ENCODE measurements around the gene SNRPD2. TPM values are rescaled to one million over a fixed set of nuclear protein-coding genes. Genes with fewer than 3 reads are reported as not detected.

Gene SNRPD2
- total RNA-seq = 409 and 447 TPM in 2 replicates

GRCh38 chr19:45691516-45692186 lies at the start of gene SNRPD2:
Gene SNRPD2, minus strand, starts transcription at chr19:45691953. Its CDS starts 65 bp downstream, at chr19:45691888.

GRCh38 chr19:45733160-45733810 lies 41.5 kb upstream of the SNRPD2 start, which contains the start of gene MEIOSIN:
Gene MEIOSIN, plus strand, starts transcription at chr19:45733439. Its CDS starts 1,938 bp downstream, at chr19:45735377.

DNA sequence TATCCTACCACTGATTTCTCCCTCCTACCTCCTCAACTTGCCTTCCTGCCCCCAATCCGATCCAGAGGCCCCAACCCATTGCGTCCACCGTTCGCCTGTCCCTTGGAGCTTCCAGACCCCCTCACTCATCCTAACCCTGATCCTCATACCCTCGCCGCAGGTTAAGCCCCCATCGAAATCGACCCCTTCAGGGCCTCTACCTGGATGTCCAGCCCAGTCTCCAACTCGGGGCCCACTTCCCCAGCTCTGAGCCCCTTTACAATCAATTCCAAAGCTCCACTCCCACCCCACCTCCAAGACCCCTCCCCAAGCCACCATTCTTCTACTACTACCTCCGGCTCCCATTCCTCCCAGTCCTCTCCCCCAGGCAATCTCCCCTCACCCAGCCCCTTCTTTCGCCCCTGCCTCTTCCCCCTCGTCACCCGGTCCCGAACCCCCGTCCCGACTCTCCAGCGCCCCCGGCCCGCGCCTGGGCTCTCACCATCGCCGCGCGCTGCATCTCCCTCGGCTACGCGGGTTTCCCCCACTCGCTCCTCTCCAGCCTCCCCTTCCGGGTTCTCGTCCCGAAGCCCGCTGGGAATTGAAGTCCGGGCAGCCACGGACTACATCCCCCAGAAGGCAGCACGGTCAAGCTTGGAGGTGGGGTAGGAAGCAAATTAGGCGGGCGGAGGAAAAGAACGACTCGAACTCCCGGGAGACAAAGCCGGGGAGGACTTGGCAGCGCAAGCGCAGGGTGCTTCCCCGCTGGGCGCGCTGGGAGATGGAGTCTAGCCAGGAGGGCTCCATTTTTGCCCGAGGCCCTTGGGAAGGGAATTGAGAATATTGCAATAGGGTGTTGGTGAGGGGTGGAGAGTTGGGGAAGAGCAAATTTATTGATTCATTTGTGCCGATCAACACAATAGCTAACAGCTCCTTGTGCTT lies 38.9 kb upstream of the SNRPD2 start, which contains the start of gene FBXO46:
Gene FBXO46 (minus strand): TSS at position 529 of the 921 bp plus-strand sequence. CDS start 17,401 bp downstream, outside the sequence.

DNA sequence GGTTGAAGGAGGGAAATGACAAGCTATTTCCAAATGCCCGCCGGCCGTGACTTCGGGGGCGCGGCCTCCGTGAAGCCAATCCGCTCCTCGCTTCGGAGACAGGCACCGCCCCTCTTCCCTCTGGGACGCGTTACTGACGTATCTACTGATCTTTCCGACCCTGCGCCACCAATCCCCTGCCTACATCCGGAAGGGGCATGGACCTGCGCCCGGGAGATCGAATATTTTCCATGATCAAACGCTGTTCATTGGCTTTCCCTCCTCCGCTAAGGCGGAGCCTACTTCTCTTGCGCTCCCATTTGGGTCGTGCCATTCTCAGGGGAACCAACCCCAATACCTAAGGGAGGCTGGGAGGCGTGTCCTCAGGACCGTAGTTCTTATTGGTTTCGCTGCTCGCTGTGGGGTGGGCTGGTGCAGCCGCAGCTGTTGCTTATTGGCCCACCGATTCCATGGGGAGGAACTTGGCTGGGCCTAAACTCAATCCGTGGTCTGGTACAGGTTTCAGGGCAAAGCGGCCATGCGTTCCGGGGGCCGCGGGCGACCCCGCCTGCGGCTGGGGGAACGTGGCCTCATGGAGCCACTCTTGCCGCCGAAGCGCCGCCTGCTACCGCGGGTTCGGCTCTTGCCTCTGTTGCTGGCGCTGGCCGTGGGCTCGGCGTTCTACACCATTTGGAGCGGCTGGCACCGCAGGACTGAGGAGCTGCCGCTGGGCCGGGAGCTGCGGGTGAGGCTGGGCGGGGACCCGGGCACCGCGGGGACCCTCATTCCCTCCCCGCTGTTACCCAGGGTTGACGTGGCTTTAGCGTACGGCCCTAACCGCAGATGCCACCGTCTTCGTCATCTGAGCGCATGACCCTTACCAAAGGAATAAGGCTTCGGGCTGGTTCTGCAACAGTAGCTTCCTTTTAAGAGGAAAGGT lies 693 bp upstream of the SNRPD2 start, which contains the start of gene QPCTL:
Gene QPCTL (plus strand): TSS at position 480 of the 919 bp plus-strand sequence. CDS start 38 bp downstream, at position 518.

DNA sequence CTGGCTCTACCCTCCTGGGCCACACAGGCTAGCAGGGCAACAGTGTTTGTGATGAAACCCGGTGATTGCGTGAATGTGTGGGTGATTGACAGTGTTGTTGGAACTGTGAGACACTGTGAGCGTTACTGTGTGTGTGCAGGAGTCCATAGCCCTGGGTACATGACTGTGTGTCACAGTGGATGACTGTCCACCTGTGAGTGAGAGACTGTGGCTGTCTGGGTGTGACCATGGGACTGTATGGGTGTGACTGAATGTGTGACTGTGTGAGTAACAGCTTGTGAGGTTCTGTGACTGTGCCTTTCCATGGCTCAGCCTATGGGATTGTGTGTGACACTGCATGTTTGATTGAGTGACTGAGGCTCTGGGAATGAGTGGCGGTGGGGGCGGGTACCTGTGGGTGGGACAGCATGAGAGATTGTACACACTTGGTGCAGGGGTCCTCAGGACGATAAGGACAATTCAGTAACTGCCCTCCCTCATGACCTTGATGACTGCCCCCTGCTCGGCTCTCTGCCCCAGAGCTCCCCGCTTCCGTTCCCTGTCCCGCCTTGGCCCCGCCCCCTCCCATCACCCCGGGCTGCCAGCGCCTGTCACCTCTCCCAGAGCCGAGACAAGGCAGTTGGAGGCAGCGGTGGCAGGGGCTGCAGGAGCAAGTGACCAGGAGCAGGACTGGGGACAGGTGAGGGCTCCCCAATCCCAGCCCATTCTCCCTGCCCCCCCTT lies 24.0 kb downstream of the SNRPD2 start, which contains the start of gene GIPR:
Gene GIPR (plus strand): TSS at position 602 of the 722 bp plus-strand sequence. CDS start 1,300 bp downstream, outside the sequence.

DNA sequence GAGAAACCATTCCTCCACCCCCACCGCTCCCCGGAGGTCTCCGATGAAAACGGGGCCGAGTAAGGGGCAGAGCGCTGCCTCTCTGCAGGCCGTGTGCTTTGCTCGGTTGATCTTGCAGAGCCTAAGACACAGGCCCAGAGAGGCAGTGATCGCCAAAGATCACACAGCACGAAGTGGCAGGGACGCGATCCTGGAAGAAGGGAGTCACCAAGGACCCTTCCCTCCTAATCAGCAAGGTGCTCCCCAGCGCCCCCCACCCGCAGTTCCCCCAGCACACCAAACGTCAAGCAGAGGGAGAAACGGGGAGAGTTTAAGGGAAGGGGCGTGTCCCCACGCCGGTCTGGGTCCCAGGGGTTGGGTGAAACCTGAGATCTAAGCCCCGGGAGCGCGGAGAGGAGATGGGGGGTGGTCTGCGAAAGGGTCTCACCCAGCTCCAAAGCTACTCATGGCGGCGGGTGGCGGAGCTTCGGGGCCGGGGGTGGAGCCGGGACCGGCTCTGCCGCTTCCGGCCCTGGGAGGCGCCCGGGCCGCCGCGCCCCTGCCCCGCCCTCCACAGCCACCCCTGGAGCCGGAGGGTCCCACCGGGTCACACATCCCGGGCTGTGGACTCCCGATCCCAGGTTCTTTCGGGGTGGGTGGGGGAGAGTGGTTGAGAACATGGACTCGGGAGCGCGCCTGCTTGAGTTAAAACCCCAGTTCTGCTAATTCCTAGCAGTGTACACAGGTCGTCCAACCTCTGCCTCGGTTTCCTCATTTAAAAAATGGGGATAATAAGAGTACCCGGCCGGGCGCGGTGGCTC lies 52.6 kb downstream of the SNRPD2 start, which contains the start of gene EML2:
Gene EML2 (minus strand): TSS at position 468 of the 800 bp plus-strand sequence. CDS start 21 bp downstream, at position 447.

Other genes starting within 250 kb of the SNRPD2 start
- gene FOSB, start 224.0 kb downstream of the SNRPD2 start, total RNA-seq = 7.8 and 11.8 TPM in 2 replicates
- 6.4 and 13.3 TPM in 2 replicates for gene RTN2, start 194.9 kb downstream of the SNRPD2 start, total RNA-seq
- 0.89 TPM in 1 of 2 replicates, not detected in the other for gene PPM1N, start 193.5 kb downstream of the SNRPD2 start, total RNA-seq
- 219 and 220 TPM in 2 replicates for gene VASP, start 184.5 kb downstream of the SNRPD2 start, total RNA-seq
- gene OPA3, start 107.2 kb downstream of the SNRPD2 start, total RNA-seq = 12.0 and 13.7 TPM in 2 replicates
- 22.5 and 26.0 TPM in 2 replicates for gene GPR4, start 89.7 kb downstream of the SNRPD2 start, total RNA-seq
- gene EML2, start 52.6 kb downstream of the SNRPD2 start, total RNA-seq = 18.3 and 18.9 TPM in 2 replicates
- gene GIPR, start 23.7 kb downstream of the SNRPD2 start, total RNA-seq = not detected in 2 replicates
- gene QPCTL, start 713 bp upstream of the SNRPD2 start, total RNA-seq = 14.6 and 17.1 TPM in 2 replicates
- gene FBXO46, start 38.9 kb upstream of the SNRPD2 start, total RNA-seq = 7.7 and 9.8 TPM in 2 replicates
- gene MEIOSIN, start 41.5 kb upstream of the SNRPD2 start, total RNA-seq = not detected in 2 replicates
- 8.6 and 9.2 TPM in 2 replicates for gene SIX5, start 77.3 kb upstream of the SNRPD2 start, total RNA-seq
- gene DMPK, start 90.5 kb upstream of the SNRPD2 start, total RNA-seq = 8.5 and 11.2 TPM in 2 replicates
- gene DMWD, start 100.9 kb upstream of the SNRPD2 start, total RNA-seq = 32.8 and 33.2 TPM in 2 replicates
- gene RSPH6A, start 123.4 kb upstream of the SNRPD2 start, total RNA-seq = not detected in 2 replicates
- 47.0 and 48.7 TPM in 2 replicates for gene SYMPK, start 171.2 kb upstream of the SNRPD2 start, total RNA-seq
- gene FOXA3, start 172.4 kb upstream of the SNRPD2 start, total RNA-seq = not detected in 2 replicates
- gene IRF2BP1, start 194.2 kb upstream of the SNRPD2 start, total RNA-seq = 22.0 and 22.6 TPM in 2 replicates
- gene MYPOP, start 210.7 kb upstream of the SNRPD2 start, total RNA-seq = 1.4 and 3.1 TPM in 2 replicates
- not detected in 2 replicates for gene NANOS2, start 222.8 kb upstream of the SNRPD2 start, total RNA-seq